Heart left ventricle (tissue), 16 donors: ENCODE measurements around the gene VIL1. TPM values are rescaled to one million over a fixed set of nuclear protein-coding genes. Genes with fewer than 3 reads are reported as not detected.

ENCODE experiments used
- ATAC-seq, 4 donors: fragments of 200-7000 bp; cut with Tn5 transposase; one replicate each; pipeline ENCODE4 v1.9.1; 2020 to 2022; ENCODE audit warnings: moderate library complexity in 4 of 4, mild to moderate bottlenecking in 3 of 4, moderate number of reproducible peaks in 1 of 4
- DNase-seq, 5 donors: peaks; one replicate each; pipeline ENCODE4 v3.0.0-alpha.2; 2020
- H3K27ac ChIP-seq, 12 donors: fragments of 200-600 bp; sonication (generic) in 4 of 12; one replicate each; pipeline versions ENCODE4 v1.5.0 to v1.8.0; 2016 to 2022; ENCODE audit warnings: mild to moderate bottlenecking in 2 of 12
- H3K27me3 ChIP-seq, 9 donors: fragments of 200-600 bp; sonication (generic) in 2 of 9; one replicate each; pipeline versions ENCODE4 v1.5.1 to v1.8.0; 2016 to 2022; ENCODE audit warnings: mild to moderate bottlenecking in 3 of 9
- H3K36me3 ChIP-seq, 9 donors: fragments of 200-600 bp; sonication (generic) in 2 of 9; one replicate each; pipeline versions ENCODE4 v1.5.0 to v1.8.0; 2018 to 2022; ENCODE audit warnings: mild to moderate bottlenecking in 2 of 9
- H3K4me1 ChIP-seq, 12 donors: fragments of 200-600 bp; sonication (generic) in 4 of 12; one replicate each; pipeline versions ENCODE4 v1.5.0 to v1.8.0; 2016 to 2022; ENCODE audit warnings: mild to moderate bottlenecking in 3 of 12
- H3K4me3 ChIP-seq, 12 donors: fragments of 200-600 bp; sonication (generic) in 4 of 12; one replicate each; pipeline versions ENCODE4 v1.5.0 to v1.8.0; 2017 to 2022; ENCODE audit warnings: mild to moderate bottlenecking in 9 of 12, moderate library complexity in 4 of 12
- H3K9me3 ChIP-seq, 12 donors: fragments of 200-600 bp; sonication (generic) in 4 of 12; one replicate each; pipeline versions ENCODE4 v1.5.0 to v1.8.0; 2016 to 2022; ENCODE audit warnings: mild to moderate bottlenecking in 1 of 12
- POLR2A ChIP-seq, 2 donors: fragments of 450-650 bp; IDR thresholded peaks; one replicate each; pipeline ENCODE4 v1.6.1; 2017; ENCODE audit warnings: antibody characterized with exemption in 2 of 2, mild to moderate bottlenecking in 2 of 2, moderate library complexity in 2 of 2
- WGBS, 4 donors: extraction: QIAGEN DNeasy Blood & Tissue Kit in 2 of 4; methylation state at CpG; one replicate each; pipeline versions ENCODE4 v1.1.5 to v1.1.7; 2013 to 2018; 5-methylcytosine and 5-hydroxymethylcytosine counted together
- intact Hi-C, 10 donors: fragments of 100-400 bp; cut with DNase I; formaldehyde crosslinking; loops; one replicate each; pipeline versions ENCODE4 v1.11.1 to v1.14.2; 2022
- polyA plus RNA-seq, 2 donors: library from polyadenylated mRNA; stranded (reverse); fragments of 200-250 nt; gene quantifications; one replicate each; pipeline ENCODE4 v1.2.3, GENCODE V29; 2013
- total RNA-seq, 9 donors: library from RNA; depleted of rRNA in 2 of 9; stranded (reverse); fragments of >200 nt in 2 of 9; fragmentation: NEBNext Ultra II Directional in 3 of 9; extraction: Animal tissue kit (Norgen Biotek cat#: 25700) in 3 of 9; gene quantifications; one replicate each; pipeline versions ENCODE4 v1.1.0 to v1.2.4, GENCODE V29; 2016 to 2023
- TF ChIP-seq, protein P1 (sequence below), 12 donors: fragments of 200-600 bp; sonication (generic) in 4 of 12; IDR thresholded peaks; one replicate each; pipeline versions ENCODE4 v1.5.0 to v1.8.0; 2018 to 2022; ENCODE audit warnings: antibody characterized with exemption in 12 of 12, mild to moderate bottlenecking in 5 of 12
- donor health status: ischemic (EF 13 %, LVEDD 7.1; RV severe dilation, severe dysfunction).
- donor health status: healthy with polysubstance abuse.
- donor health status: DM: no; HTN: yes; CAD: no.
- donor health status: DM: no; HTN: no; CAD: no.
- donor health status: ischemic (EF 25% LVEDD 6.9; RV normal size, moderate dysfunction).
- donor health status: ischemic (EF 25% LVEDD 5.7; RV mildly dilated, moderate dysfunction).
- donor health status: healthy.
- donor health status: DM: yes; HTN: yes; CAD: no.
- donor health status: ischemic (EF 35%, LVEDD 5.7; RV mildly dilated, moderate dysfunction).
- donor health status: nonischemic (EF 11% LVEDD 7.7; RV severe dilation, severe dysfunction).
- donor health status: DM: yes; HTN: yes; CAD: no.
- donor health status: PGD.
- donor health status: ischemic (EF 29% LVEDD 5.4; RV normal size, mild dysfunction).
- donor health status: nonischemic (EF 23%, LVEDD 6.1; RV moderate dilation, normal function).

VIL1 gene
- total and polyA plus RNA-seq, 11 donors = 0.04 to 0.07 TPM; not detected in 9

DNA sequence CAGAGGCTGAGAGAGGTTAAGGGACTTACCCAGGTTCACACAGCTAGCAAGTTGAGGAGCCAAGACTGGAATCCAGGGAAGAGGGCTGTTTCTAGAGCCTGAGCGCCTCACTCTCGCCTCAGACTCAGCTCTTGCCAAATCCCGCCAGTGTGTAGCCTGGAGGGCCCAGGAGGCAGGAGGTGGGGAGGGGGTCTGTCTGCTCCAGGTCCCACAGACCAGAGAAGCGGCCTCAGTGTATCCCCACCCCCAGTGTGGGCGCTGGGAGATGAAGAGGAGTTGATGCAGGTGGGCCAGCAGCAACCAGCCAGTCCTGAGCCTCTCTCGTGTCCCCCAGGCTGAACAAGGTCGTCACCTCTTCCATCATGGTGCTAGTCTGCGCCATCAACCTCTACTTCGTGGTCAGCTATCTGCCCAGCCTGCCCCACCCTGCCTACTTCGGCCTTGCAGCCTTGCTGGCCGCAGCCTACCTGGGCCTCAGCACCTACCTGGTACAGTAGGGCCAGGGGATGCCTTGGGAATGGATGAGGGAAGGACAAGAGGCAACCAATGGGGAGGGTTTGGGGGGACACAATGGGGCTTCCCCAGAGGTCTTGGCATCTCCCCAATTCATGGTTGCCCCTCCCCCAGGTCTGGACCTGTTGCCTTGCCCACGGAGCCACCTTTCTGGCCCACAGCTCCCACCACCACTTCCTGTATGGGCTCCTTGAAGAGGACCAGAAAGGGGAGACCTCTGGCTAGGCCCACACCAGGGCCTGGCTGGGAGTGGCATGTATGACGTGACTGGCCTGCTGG lies 24.4 kb upstream of the VIL1 start:
- TF ChIP-seq POLR2A (IDR thresholded peaks at IDR 0.05) = no peak
- TF ChIP-seq, protein P1, sequence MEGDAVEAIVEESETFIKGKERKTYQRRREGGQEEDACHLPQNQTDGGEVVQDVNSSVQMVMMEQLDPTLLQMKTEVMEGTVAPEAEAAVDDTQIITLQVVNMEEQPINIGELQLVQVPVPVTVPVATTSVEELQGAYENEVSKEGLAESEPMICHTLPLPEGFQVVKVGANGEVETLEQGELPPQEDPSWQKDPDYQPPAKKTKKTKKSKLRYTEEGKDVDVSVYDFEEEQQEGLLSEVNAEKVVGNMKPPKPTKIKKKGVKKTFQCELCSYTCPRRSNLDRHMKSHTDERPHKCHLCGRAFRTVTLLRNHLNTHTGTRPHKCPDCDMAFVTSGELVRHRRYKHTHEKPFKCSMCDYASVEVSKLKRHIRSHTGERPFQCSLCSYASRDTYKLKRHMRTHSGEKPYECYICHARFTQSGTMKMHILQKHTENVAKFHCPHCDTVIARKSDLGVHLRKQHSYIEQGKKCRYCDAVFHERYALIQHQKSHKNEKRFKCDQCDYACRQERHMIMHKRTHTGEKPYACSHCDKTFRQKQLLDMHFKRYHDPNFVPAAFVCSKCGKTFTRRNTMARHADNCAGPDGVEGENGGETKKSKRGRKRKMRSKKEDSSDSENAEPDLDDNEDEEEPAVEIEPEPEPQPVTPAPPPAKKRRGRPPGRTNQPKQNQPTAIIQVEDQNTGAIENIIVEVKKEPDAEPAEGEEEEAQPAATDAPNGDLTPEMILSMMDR (IDR thresholded peaks at IDR 0.05) = no peak
- Histone ChIP-seq H3K9me3 (no peaks in the 10 kb centered on the region), H3K36me3 (no peaks in the 10 kb centered on the region), H3K27me3 (no peaks in the 10 kb centered on the region), H3K27ac (peak overlapping the region in 1 of 12 donors; percentile 100), H3K4me3 (no peak overlapping the region), H3K4me1 (peaks cover 0 to 50% (median 24%) of the 10 kb centered on the region in 12 donors)
- intact Hi-C loops = loop anchor here in 8 of 10 donors (2.0 to 10.0 kb wide), 9 partner anchors 26 to 210 kb away; partner anchors contain the start of genes AAMP (in 3 of the 8), PNKD (in 3 of the 8), ARPC2 (in 1 of the 8) and TMBIM1 (in 1 of the 8)
- DNase-seq = peak in 2 of 5 donors; percentile 40 to 62
- 84 to 93% (median 89%) methylated on average over 10 to 13 of the region's 13 CpGs for WGBS, 4 donors
- no peak for ATAC-seq

DNA sequence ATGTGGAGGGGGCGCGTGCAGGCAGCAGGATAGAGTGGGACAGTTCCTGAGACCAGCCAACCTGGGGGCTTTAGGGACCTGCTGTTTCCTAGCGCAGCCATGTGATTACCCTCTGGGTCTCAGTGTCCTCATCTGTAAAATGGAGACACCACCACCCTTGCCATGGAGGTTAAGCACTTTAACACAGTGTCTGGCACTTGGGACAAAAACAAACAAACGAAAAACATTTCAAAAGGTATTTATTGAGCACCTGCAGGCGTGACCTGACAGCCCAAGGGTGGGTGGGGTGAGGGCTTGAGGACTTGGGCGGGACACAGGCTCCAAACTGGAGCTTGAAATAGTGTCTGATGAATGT lies 23.9 kb upstream of the VIL1 start:
- peaks cover 0 to 50% (median 24%) of the 10 kb centered on the region in 12 donors for H3K4me1 ChIP-seq
- WGBS, 4 donors = 75 to 98% (median 80%) methylated on average over 6 of the region's 6 CpGs
- intact Hi-C loops = loop anchor here in 7 of 10 donors (2.0 to 10.0 kb wide), 8 partner anchors 26 to 210 kb away; partner anchors contain the start of genes AAMP (in 3 of the 7), PNKD (in 3 of the 7) and ARPC2 (in 1 of the 7)
- no peak for ATAC-seq
- no peaks in the 10 kb centered on the region for H3K27me3 ChIP-seq
- peak overlapping the region in 3 of 12 donors; percentile 89 to 100 (median 99) for H3K4me3 ChIP-seq
- DNase-seq = peak in 1 of 5 donors; percentile 28
- H3K36me3 ChIP-seq = no peaks in the 10 kb centered on the region
- no peak for TF ChIP-seq POLR2A (IDR thresholded peaks at IDR 0.05)
- TF ChIP-seq, protein P1 (IDR thresholded peaks at IDR 0.05) = no peak
- peak overlapping the region in 5 of 12 donors; percentile 99 to 100 (median 100) for H3K27ac ChIP-seq
- no peaks in the 10 kb centered on the region for H3K9me3 ChIP-seq

DNA sequence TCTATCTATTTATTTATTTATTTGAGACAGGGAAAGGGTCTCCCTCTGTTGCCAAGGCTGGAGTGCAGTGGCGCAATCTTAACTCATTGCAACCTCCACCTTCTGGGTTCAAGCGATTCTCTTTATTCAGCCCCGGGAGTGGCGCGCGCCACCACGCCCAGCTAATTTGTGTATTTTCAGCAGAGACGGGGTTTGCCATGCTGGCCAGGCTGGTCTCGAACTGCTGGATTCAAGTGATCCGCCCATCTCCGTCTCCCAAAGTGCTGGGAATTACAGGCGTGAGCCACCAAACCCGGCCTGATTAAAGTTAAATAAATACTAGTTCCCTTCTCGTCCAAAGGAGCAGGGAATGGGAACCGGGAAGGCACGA lies 23.5 kb upstream of the VIL1 start:
- DNase-seq = peak in 1 of 5 donors; percentile 51
- intact Hi-C loops = loop anchor here in 7 of 10 donors (2.0 to 10.0 kb wide), 8 partner anchors 27 to 211 kb away; partner anchors contain the start of genes AAMP (in 3 of the 7), PNKD (in 3 of the 7) and ARPC2 (in 1 of the 7)
- ATAC-seq = no peak
- Histone ChIP-seq H3K27ac (peak overlapping the region; percentile 99 to 100 (median 100)), H3K9me3 (no peaks in the 10 kb centered on the region), H3K4me1 (peaks cover 0 to 50% (median 24%) of the 10 kb centered on the region in 12 donors), H3K27me3 (no peaks in the 10 kb centered on the region), H3K4me3 (peak overlapping the region in 11 of 12 donors; percentile 63 to 100 (median 98)), H3K36me3 (no peaks in the 10 kb centered on the region)
- TF ChIP-seq, protein P1 (IDR thresholded peaks at IDR 0.05) = no peak
- TF ChIP-seq POLR2A (IDR thresholded peaks at IDR 0.05) = no peak
- WGBS, 4 donors = 33 to 40% (median 38%) methylated on average over 16 of the region's 16 CpGs
